ENCODE measurements around the gene TOM1L2.

TOM1L2 gene

DNA sequence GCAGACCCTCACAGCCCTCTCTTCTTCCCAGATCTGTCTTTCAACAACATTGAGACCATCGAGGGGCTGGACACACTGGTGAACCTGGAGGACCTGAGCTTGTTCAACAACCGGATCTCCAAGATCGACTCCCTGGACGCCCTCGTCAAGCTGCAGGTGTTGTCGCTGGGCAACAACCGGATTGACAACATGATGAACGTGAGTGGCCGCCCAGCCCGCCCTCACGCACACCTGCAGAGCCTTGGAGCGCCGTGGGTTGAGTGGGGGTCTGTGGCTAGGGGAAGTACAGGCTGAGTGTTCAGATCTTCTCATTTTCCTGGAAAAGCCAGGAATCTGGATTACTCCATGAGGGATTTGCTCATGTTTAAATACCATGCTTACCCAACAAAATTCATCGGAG is 15.7 kb upstream of the TOM1L2 start:
- no peak for DNase-seq
- H4K20me1 ChIP-seq (ENCODE audit: insufficient read depth, low read length) = no peaks in the 10 kb centered on the region
- no peaks in the 10 kb centered on the region for H3K27me3 ChIP-seq (ENCODE audit: insufficient read depth, low read length, poor library complexity)
- H3K79me2 ChIP-seq (ENCODE audit: insufficient read depth, low read length) = no peaks in the 10 kb centered on the region
- H3K4me1 ChIP-seq (ENCODE audit: insufficient read depth, low read length) = no peaks in the 10 kb centered on the region
- no peak overlapping the region for H3K9ac ChIP-seq (ENCODE audit: low read depth, low read length)
- H3K4me3 ChIP-seq (ENCODE audit: low read depth in 1 of 2, low read length in 2 of 2) = no peak overlapping the region
- TF ChIP-seq, protein P1, sequence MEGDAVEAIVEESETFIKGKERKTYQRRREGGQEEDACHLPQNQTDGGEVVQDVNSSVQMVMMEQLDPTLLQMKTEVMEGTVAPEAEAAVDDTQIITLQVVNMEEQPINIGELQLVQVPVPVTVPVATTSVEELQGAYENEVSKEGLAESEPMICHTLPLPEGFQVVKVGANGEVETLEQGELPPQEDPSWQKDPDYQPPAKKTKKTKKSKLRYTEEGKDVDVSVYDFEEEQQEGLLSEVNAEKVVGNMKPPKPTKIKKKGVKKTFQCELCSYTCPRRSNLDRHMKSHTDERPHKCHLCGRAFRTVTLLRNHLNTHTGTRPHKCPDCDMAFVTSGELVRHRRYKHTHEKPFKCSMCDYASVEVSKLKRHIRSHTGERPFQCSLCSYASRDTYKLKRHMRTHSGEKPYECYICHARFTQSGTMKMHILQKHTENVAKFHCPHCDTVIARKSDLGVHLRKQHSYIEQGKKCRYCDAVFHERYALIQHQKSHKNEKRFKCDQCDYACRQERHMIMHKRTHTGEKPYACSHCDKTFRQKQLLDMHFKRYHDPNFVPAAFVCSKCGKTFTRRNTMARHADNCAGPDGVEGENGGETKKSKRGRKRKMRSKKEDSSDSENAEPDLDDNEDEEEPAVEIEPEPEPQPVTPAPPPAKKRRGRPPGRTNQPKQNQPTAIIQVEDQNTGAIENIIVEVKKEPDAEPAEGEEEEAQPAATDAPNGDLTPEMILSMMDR (IDR thresholded peaks at IDR 0.05; ENCODE audit: borderline replicate concordance, extremely low read depth, low read length, poor library complexity, severe bottlenecking) = no peak
- no peak for TF ChIP-seq EZH2 (IDR thresholded peaks at IDR 0.05; ENCODE audit: borderline replicate concordance, low read depth, low read length, severe bottlenecking)
- H3K4me2 ChIP-seq (ENCODE audit: insufficient read depth, low read length) = no peak overlapping the region
- H2AFZ ChIP-seq (ENCODE audit: low read depth, low read length) = no peak overlapping the region
- H3K36me3 ChIP-seq (ENCODE audit: insufficient read depth, low read length) = no peaks in the 10 kb centered on the region
- ATAC-seq (ENCODE audit: insufficient read depth, low read depth) = no peak
- no peak overlapping the region for H3K27ac ChIP-seq (ENCODE audit: low read length)
- H3K9me3 ChIP-seq (ENCODE audit: insufficient read depth, low read length, severe bottlenecking) = no peaks in the 10 kb centered on the region

DNA sequence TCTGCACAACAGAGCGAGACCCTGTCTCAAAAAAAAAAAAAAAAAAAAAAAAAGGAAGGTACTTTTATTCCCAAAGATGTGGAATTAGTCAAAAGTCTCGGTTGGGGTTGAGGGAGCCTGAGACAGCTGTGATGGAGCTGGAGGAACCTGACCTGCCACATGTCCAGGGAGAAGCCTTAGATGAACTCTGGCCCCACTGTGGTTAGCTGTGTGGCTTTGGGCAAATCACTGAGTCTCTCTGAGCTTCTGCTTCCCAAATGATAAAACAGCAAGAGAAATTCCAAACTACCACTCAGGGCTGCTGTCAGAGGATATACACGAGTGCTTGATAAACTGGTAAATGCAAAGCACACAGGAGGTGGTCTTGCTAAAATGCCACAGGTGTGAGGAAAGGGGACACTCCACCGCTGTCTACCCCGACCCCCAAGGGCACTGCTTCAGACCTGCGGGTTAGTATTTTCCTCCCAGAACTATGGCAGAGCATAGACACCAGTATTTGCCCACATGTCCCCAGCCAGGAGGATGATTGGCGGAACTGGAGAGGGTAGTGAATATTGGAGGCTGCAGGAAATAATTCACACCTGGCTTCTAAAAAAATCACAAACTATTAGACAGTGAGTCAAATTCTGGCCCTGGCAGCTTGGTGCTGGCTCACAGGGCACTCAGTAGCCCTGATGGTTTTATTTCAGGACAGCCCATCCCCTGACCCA is 15.1 kb upstream of the TOM1L2 start:
- Histone ChIP-seq H3K36me3 (ENCODE audit: insufficient read depth, low read length) (no peaks in the 10 kb centered on the region), H2AFZ (ENCODE audit: low read depth, low read length) (no peak overlapping the region), H3K9ac (ENCODE audit: low read depth, low read length) (no peak overlapping the region), H3K79me2 (ENCODE audit: insufficient read depth, low read length) (no peaks in the 10 kb centered on the region), H3K4me3 (ENCODE audit: low read depth in 1 of 2, low read length in 2 of 2) (no peak overlapping the region), H3K9me3 (ENCODE audit: insufficient read depth, low read length, severe bottlenecking) (no peaks in the 10 kb centered on the region), H3K4me1 (ENCODE audit: insufficient read depth, low read length) (no peaks in the 10 kb centered on the region), H3K4me2 (ENCODE audit: insufficient read depth, low read length) (no peak overlapping the region), H3K27ac (ENCODE audit: low read length) (no peak overlapping the region), H3K27me3 (ENCODE audit: insufficient read depth, low read length, poor library complexity) (no peaks in the 10 kb centered on the region), H4K20me1 (ENCODE audit: insufficient read depth, low read length) (no peaks in the 10 kb centered on the region)
- TF ChIP-seq, protein P1 (IDR thresholded peaks at IDR 0.05; ENCODE audit: borderline replicate concordance, extremely low read depth, low read length, poor library complexity, severe bottlenecking) = no peak
- no peak for TF ChIP-seq EZH2 (IDR thresholded peaks at IDR 0.05; ENCODE audit: borderline replicate concordance, low read depth, low read length, severe bottlenecking)
- no peak for DNase-seq
- no peak for ATAC-seq (ENCODE audit: insufficient read depth, low read depth)

- no peaks in the 10 kb centered on the region for H3K4me1 ChIP-seq (ENCODE audit: insufficient read depth, low read length)
- TF ChIP-seq EZH2 (IDR thresholded peaks at IDR 0.05; ENCODE audit: borderline replicate concordance, low read depth, low read length, severe bottlenecking) = no peak
- TF ChIP-seq, protein P1 (IDR thresholded peaks at IDR 0.05; ENCODE audit: borderline replicate concordance, extremely low read depth, low read length, poor library complexity, severe bottlenecking) = peak; percentile 53
- no peak overlapping the region for H3K4me3 ChIP-seq (ENCODE audit: low read depth in 1 of 2, low read length in 2 of 2)
- H3K27me3 ChIP-seq (ENCODE audit: insufficient read depth, low read length, poor library complexity) = no peaks in the 10 kb centered on the region
- DNase-seq (peak; percentile 21), ATAC-seq (ENCODE audit: insufficient read depth, low read depth) (peak; percentile 56; the same call in 1 of the 3 replicates)
- H3K9ac ChIP-seq (ENCODE audit: low read depth, low read length) = no peak overlapping the region
- H3K9me3 ChIP-seq (ENCODE audit: insufficient read depth, low read length, severe bottlenecking) = no peaks in the 10 kb centered on the region
- no peak overlapping the region for H3K4me2 ChIP-seq (ENCODE audit: insufficient read depth, low read length)
- no peak overlapping the region for H2AFZ ChIP-seq (ENCODE audit: low read depth, low read length)
- no peaks in the 10 kb centered on the region for H3K79me2 ChIP-seq (ENCODE audit: insufficient read depth, low read length)
- no peak overlapping the region for H3K27ac ChIP-seq (ENCODE audit: low read length)
- H4K20me1 ChIP-seq (ENCODE audit: insufficient read depth, low read length) = no peaks in the 10 kb centered on the region
- no peaks in the 10 kb centered on the region for H3K36me3 ChIP-seq (ENCODE audit: insufficient read depth, low read length)
These were observed 13.4 kb upstream of the TOM1L2 start for GRCh38 chr17:17985555-17985954.
